Breast epithelium (tissue), 3 donors: ENCODE data around the gene MINAR1.

Experiments
- POLR2A ChIP-seq: fragments of 450-650 bp; IDR thresholded peaks from one replicate; pipeline ENCODE4 v1.6.1; 2016; ENCODE audit warnings: antibody characterized with exemption, mild to moderate bottlenecking, moderate library complexity
- POLR2AphosphoS5 ChIP-seq, 3 donors: sonication (generic); formaldehyde crosslinking; IDR thresholded peaks; one replicate each; pipeline ENCODE4 v1.6.1; 2017; ENCODE audit warnings: antibody characterized with exemption in 3 of 3
- TF ChIP-seq, protein P1 (sequence below), 3 donors: fragments of 450-650 bp; IDR thresholded peaks; one replicate each; pipeline ENCODE4 v1.5.1; 2016 to 2017; ENCODE audit warnings: antibody characterized with exemption in 3 of 3, mild to moderate bottlenecking in 3 of 3, moderate library complexity in 3 of 3

DNA sequence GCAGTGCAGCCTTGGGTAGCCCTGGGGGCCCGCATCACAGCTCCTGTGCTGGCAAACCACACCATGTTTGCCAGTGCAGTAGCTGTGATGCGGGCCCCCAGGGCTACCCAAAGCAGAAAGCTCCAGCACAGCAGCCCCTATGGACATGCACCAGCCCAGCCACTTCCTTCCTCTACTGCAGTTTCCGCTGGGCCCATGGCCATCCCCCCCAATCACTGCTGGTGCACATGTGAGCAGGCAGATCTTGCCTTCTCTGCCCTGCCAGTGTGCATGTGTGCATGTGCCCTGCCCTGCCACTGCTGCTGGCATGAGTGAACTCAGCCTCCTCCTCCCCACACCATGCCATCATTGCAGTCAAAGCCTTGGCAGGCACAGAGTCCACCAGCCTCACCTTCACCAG is 20.1 kb upstream of the MINAR1 start:
- TF ChIP-seq, protein P1, sequence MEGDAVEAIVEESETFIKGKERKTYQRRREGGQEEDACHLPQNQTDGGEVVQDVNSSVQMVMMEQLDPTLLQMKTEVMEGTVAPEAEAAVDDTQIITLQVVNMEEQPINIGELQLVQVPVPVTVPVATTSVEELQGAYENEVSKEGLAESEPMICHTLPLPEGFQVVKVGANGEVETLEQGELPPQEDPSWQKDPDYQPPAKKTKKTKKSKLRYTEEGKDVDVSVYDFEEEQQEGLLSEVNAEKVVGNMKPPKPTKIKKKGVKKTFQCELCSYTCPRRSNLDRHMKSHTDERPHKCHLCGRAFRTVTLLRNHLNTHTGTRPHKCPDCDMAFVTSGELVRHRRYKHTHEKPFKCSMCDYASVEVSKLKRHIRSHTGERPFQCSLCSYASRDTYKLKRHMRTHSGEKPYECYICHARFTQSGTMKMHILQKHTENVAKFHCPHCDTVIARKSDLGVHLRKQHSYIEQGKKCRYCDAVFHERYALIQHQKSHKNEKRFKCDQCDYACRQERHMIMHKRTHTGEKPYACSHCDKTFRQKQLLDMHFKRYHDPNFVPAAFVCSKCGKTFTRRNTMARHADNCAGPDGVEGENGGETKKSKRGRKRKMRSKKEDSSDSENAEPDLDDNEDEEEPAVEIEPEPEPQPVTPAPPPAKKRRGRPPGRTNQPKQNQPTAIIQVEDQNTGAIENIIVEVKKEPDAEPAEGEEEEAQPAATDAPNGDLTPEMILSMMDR (IDR thresholded peaks at IDR 0.05), result no peak
- TF ChIP-seq POLR2A, result no peak
- TF ChIP-seq POLR2AphosphoS5 (IDR thresholded peaks at IDR 0.05), result no peak
